ENCODE measurements around the gene AMMECR1L.

GRCh38 chr2:127865926-127866325, 19.8 kb downstream of the AMMECR1L start:
- no peak for TF ChIP-seq CTCF (conservative IDR thresholded peaks at IDR 0.05; ENCODE audit: low read depth, low read length)
- no peak for TF ChIP-seq MAZ (IDR thresholded peaks at IDR 0.05; ENCODE audit: borderline replicate concordance, low read depth, low read length)

All from IMR-90 (cell line).